SK-N-SH (cell line): ENCODE results near the gene SH3BGRL3. TPM values are rescaled to one million over a fixed set of nuclear protein-coding genes. Genes with fewer than 3 reads are reported as not detected.

Experiments
- CTCF ChIA-PET: fragments of 300-600, 350-600 bp; formaldehyde crosslinking; extraction: SDS; loops from one replicate; lab custom pipeline; 2021; lab: Yijun Ruan, JAX
- POLR2A ChIA-PET: fragments of 350-600 bp; sonication (Branson Sonifier 250); formaldehyde crosslinking; extraction: SDS; loops from one replicate; lab custom pipeline; 2020; ENCODE audit warnings: antibody characterized with exemption, inconsistent platforms; lab: Yijun Ruan, JAX
- DNase-seq: peaks from one replicate; pipeline ENCODE4 v3.0.0; 2012
- H2AFZ ChIP-seq: fragments of 200-600 bp; sonication (generic); 2 replicates; pipeline ENCODE4 v1.8.1; 2016; ENCODE audit warnings: antibody characterized with exemption, mild to moderate bottlenecking, low read depth
- H3F3A ChIP-seq: fragments of 200-600 bp; sonication (generic); replicated peaks from 2 replicates; pipeline ENCODE3; 2016; ENCODE audit warnings: antibody characterized with exemption, mild to moderate bottlenecking; ENCODE audit not compliant: insufficient read depth
- H3K27ac ChIP-seq, 2 experiments: fragments of 200-500 bp in 1 of 2; fragments of 200-600 bp in 1 of 2; sonication (Bioruptor generic) in 1 of 2; sonication (generic), shearing (Covaris generic) in 1 of 2; 2 replicates each; pipeline versions ENCODE4 v1.5.1 to v1.6.1; 2014 to 2016; ENCODE audit warnings: low read depth in 2 of 2, inconsistent platforms in 1 of 2, low read length in 1 of 2, mild to moderate bottlenecking in 1 of 2, mixed read lengths in 1 of 2
- H3K27me3 ChIP-seq: fragments of 200-600 bp; sonication (generic), shearing (Covaris generic); 2 replicates; pipeline ENCODE4 v1.6.1; 2016; ENCODE audit warnings: mixed run types; ENCODE audit not compliant: insufficient read depth
- H3K36me3 ChIP-seq, 2 experiments: fragments of 200-500 bp in 1 of 2; fragments of 200-600 bp in 1 of 2; sonication (Bioruptor generic) in 1 of 2; sonication (generic) in 1 of 2; replicated peaks in 1 of 2; 2 replicates each; pipeline versions ENCODE3 to v1.5.1; 2014 to 2016; ENCODE audit warnings: low read length in 1 of 2, mild to moderate bottlenecking in 1 of 2; ENCODE audit not compliant: insufficient read depth in 2 of 2, control insufficient read depth in 1 of 2
- H3K4me1 ChIP-seq, 2 experiments: fragments of 200-500 bp in 1 of 2; fragments of 200-600 bp in 1 of 2; sonication (Bioruptor generic) in 1 of 2; sonication (generic), shearing (Covaris generic) in 1 of 2; 2 replicates each; pipeline versions ENCODE4 v1.5.1 to v1.6.1; 2014 to 2016; ENCODE audit warnings: low read depth in 1 of 2, low read length in 1 of 2, mixed run types in 1 of 2; ENCODE audit not compliant: insufficient read depth in 2 of 2, control insufficient read depth in 1 of 2
- H3K4me2 ChIP-seq: fragments of 200-600 bp; sonication (generic), shearing (Covaris generic); 2 replicates; pipeline ENCODE4 v1.6.1; 2017; ENCODE audit warnings: mixed run types
- H3K4me3 ChIP-seq, 2 experiments: fragments of 200-500 bp in 1 of 2; fragments of 200-600 bp in 1 of 2; sonication (Bioruptor generic) in 1 of 2; sonication (generic), shearing (Covaris generic) in 1 of 2; 2 replicates each; pipeline versions ENCODE4 v1.5.1 to v1.8.1; 2014 to 2016; ENCODE audit warnings: low read depth in 2 of 2, inconsistent platforms in 1 of 2, low read length in 1 of 2, mild to moderate bottlenecking in 1 of 2, mixed read lengths in 1 of 2, moderate library complexity in 1 of 2
- H3K79me2 ChIP-seq: fragments of 200-600 bp; sonication (generic); 2 replicates; pipeline ENCODE4 v1.8.1; 2017; ENCODE audit warnings: mild to moderate bottlenecking; ENCODE audit not compliant: insufficient read depth
- H3K9ac ChIP-seq: fragments of 200-600 bp; sonication (generic); 2 replicates; pipeline ENCODE4 v1.6.1; 2017; ENCODE audit warnings: mixed run types
- H3K9me2 ChIP-seq: fragments of 200-600 bp; sonication (generic); 2 replicates; pipeline ENCODE4 v1.6.1; 2017; ENCODE audit warnings: mixed run types
- H3K9me3 ChIP-seq: fragments of 200-600 bp; sonication (generic); 2 replicates; pipeline ENCODE4 v1.6.1; 2017; ENCODE audit warnings: mixed run types, mild to moderate bottlenecking, moderate library complexity
- H4K20me1 ChIP-seq: fragments of 200-600 bp; sonication (generic); 2 replicates; pipeline ENCODE4 v1.6.1; 2017; ENCODE audit warnings: mild to moderate bottlenecking, mixed run types; ENCODE audit not compliant: insufficient read depth
- FOSL2 ChIP-seq: IDR thresholded peaks from 2 replicates; pipeline ENCODE4 v1.4.0; 2012; ENCODE audit warnings: low read depth, mild to moderate bottlenecking, moderate library complexity, borderline replicate concordance
- GATA2 ChIP-seq: sonication (generic); formaldehyde crosslinking; IDR thresholded peaks from 2 replicates; pipeline ENCODE4 v1.5.0; 2020; ENCODE audit warnings: mild to moderate bottlenecking, missing genetic modification reagents
- NFIC ChIP-seq: IDR thresholded peaks from 2 replicates; pipeline ENCODE4 v1.4.0; 2012; ENCODE audit warnings: borderline replicate concordance
- RCOR1 ChIP-seq: fragments of 150-350 bp; IDR thresholded peaks from 2 replicates; pipeline ENCODE4 v1.6.1; 2017; ENCODE audit warnings: antibody characterized with exemption, low read length
- REST ChIP-seq: IDR thresholded peaks from 2 replicates; pipeline ENCODE4 v1.6.1; 2012; ENCODE audit warnings: mild to moderate bottlenecking, low read depth, low read length, moderate library complexity
- SMC3 ChIP-seq: IDR thresholded peaks from 2 replicates; pipeline ENCODE4 v1.6.1; 2012; ENCODE audit warnings: low read depth, low read length, improper control_type of control experiment
- YY1 ChIP-seq: IDR thresholded peaks from 2 replicates; pipeline ENCODE4 v1.4.0; 2012; ENCODE audit warnings: low read depth, mild to moderate bottlenecking
- WGBS: methylation state at CpG from one replicate; pipeline ENCODE4 v1.1.6; 2017; ENCODE audit warnings: low lambda C conversion rate; 5-methylcytosine and 5-hydroxymethylcytosine counted together
- polyA plus RNA-seq, 3 experiments: library from polyadenylated mRNA; depleted of rRNA; stranded (reverse); fragments of >200 nt; gene quantifications; 2 replicates each; pipeline ENCODE4 v1.2.3, GENCODE V29; 2012

The SH3BGRL3 gene
- polyA plus RNA-seq, 1 of the 3 experiments (the other 2 are of a cell fraction): 202 TPM

- DNase-seq: no peak
- Histone ChIP-seq H4K20me1 (peaks cover 13% of the 10 kb centered on the region; the same call in 1 of the 2 replicates), H3K36me3 (peaks cover 0 to 1% of the 10 kb centered on the region in 2 experiments), H3K4me2 (no peak overlapping the region), H3F3A (peaks cover 19% of the 10 kb centered on the region), H3K79me2 (peaks cover 17% of the 10 kb centered on the region; the same call in 1 of the 2 replicates), H3K9me2 (no peaks in the 10 kb centered on the region), H3K4me3 (no peak overlapping the region), H3K27ac (no peak overlapping the region), H3K4me1 (peaks cover 19 to 30% of the 10 kb centered on the region in 2 experiments; a peak in 3 of 4 replicates), H2AFZ (no peak overlapping the region), H3K27me3 (no peaks in the 10 kb centered on the region), H3K9ac (no peak overlapping the region), H3K9me3 (no peaks in the 10 kb centered on the region)
- ChIA-PET CTCF (interaction anchor here (4.1 to 10.7 kb wide), 5 partner anchors 8 to 75 kb away, joined by 18 to 213 read pairs (median 48); partner anchors contain the start of genes CD52 and SH3BGRL3), POLR2A (interaction anchor here (2.7 kb wide), 1 partner anchor 8 kb away, joined by 10 read pairs; the partner anchor contains the start of gene SH3BGRL3)
- TF ChIP-seq FOSL2: no peak
- no peak for TF ChIP-seq NFIC
- no peak for TF ChIP-seq REST
- 97% methylated on average over 5 of the region's 5 CpGs for WGBS
Observed at GRCh38 chr1:26287811-26288210, 7.9 kb downstream of the SH3BGRL3 start.

DNA sequence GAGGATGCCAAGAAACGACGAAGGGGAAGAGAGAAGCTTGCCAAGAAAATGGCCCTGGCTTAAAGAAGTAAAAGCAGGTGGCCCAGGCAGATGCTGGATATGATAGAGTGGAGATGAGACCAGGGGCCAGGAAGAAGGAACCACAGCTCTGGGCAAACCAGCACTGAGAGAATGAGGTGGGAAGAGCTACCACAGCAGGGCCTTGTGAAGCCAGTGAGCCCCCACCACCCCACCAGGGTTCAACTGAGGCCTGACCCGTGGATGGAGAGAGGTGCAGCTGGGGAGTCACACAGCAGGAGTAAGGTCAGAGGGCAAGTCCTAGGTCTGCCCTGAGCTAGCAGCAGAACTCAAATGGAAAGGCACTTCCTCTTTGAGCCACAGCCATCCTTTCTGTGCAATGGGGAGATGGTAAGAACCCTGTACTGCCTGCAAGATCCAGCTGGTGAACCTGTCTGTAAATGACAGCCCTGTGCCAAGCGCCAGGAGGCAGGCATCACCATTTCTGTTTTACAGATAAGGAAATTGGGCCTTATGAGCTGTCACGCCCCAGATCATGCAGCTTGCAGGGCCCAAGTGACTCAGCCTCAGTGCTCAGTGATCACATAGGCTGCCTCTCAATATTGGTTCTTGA lies 8.5 kb downstream of the SH3BGRL3 start:
- H3F3A ChIP-seq: peaks cover 13% of the 10 kb centered on the region
- no peak overlapping the region for H3K4me3 ChIP-seq
- no peaks in the 10 kb centered on the region for H3K36me3 ChIP-seq
- no peak overlapping the region for H3K4me2 ChIP-seq
- DNase-seq: no peak
- no peak overlapping the region for H2AFZ ChIP-seq
- H3K27me3 ChIP-seq: no peaks in the 10 kb centered on the region
- H3K9me3 ChIP-seq: no peaks in the 10 kb centered on the region
- H3K9ac ChIP-seq: no peak overlapping the region
- H3K4me1 ChIP-seq: peaks cover 18 to 30% of the 10 kb centered on the region in 2 experiments; a peak in 3 of 4 replicates
- POLR2A ChIA-PET: interaction anchor here (2.7 kb wide), 1 partner anchor 9 kb away, joined by 10 read pairs; the partner anchor contains the start of gene SH3BGRL3
- peaks cover 12% of the 10 kb centered on the region; the same call in 1 of the 2 replicates for H4K20me1 ChIP-seq
- WGBS: 86% methylated on average over 4 of the region's 5 CpGs
- H3K79me2 ChIP-seq: peaks cover 11% of the 10 kb centered on the region; the same call in 1 of the 2 replicates
- CTCF ChIA-PET: interaction anchor here (1.0 to 10.7 kb wide), 7 partner anchors 9 to 184 kb away, joined by 3 to 213 read pairs (median 18); partner anchors contain the start of genes CD52, CEP85 and SH3BGRL3
- no peaks in the 10 kb centered on the region for H3K9me2 ChIP-seq
- H3K27ac ChIP-seq: no peak overlapping the region; a peak in 1 of 4 replicates
- TF ChIP-seq REST (no peak), YY1 (no peak), GATA2 (no peak), SMC3 (no peak), RCOR1 (no peak)
